Measurements from ENCODE around the gene INHA. TPM values are rescaled to one million over a fixed set of nuclear protein-coding genes. Genes with fewer than 3 reads are reported as not detected.

Gene INHA
- total RNA-seq, 3 donors from 2014 or later (not counting 1 experiment from before 2014, with no cell fraction given), result not detected

DNA sequence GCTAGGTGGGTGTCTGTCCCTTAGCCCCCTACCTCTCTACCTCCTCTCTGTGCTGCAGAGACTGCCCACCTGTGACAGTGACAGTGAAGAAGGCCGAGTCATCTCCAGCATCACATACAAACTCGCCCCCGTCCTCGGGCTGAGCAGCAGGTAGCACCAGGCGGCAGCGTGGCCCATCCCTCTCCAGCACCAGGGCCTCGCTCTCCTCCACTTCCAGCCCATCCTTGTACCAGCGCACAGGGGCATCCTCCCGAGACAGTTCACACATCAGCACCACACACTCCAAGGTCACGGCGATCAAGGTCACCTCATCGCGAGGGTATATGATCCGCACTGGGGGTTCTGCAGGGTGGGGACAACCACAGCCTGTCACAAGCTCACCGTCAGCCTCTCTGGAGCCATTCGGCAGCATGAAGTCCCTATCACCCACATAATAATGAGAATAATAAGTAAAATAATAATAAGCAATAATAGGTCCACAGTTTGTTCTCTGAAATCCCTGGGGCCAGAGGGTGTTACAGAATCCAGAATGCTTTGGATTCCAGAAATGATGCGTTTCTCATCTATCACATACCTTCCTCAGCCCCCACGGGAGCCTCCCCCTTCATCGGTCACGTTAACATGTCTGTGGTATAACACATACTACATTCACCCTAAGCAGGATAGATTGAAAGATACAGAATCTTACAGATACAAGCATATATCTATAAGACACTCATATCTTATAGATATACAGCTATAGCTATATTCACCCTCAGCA is 12.8 kb upstream of the INHA start:
- no peak overlapping the region for H3K4me3 Mint-ChIP-seq

DNA sequence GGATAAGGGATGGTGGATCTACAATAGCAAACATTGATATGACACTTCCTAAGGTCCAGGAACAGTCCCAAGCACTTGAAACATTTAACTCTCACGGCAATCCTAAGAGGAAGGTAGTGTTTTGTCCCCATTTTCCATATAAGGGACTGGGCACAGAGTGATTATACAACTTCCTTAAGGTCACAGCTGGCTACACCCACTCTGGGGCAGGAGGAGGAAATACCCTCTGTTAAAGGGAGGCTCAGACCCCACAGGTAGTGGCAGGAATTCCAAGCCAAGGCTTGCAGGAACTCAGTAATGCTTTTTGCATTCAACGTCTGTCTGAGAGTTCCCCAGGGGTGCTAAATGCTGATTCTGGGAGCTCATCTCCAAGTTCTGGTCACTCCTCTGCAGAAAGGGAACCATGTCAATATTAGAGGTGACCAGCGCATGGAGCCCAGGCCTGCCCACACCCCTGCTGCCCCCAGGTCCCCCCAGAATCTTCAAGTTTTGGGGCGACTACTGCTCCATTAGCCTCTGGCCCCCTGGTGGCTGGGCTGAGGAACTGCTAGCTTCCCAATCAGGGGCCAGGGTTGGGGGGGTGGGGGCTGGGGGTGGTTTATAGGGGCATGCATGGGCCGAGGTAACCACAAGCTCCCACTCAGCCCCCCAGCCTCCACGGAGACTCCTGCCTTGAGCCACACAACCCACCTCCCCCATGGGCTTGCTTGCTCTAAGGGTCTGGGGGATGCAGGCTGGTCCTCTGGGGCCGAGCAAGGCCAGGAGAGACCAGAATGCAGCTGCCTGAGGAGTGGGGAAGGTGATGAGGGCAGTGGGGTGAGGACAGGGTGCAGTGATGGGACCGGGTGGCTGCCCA is 11.8 kb upstream of the INHA start:
- no peaks in the 10 kb centered on the region for H3K9me3 Mint-ChIP-seq
- intact Hi-C loops (cut with micrococcal nuclease), result loop anchor here (1.0 kb wide), 1 partner anchor 19 kb away; no protein-coding TSS in a partner anchor
- H3K4me3 Mint-ChIP-seq, result no peak overlapping the region
- Histone ChIP-seq H3K27me3 (ENCODE audit: control insufficient read depth, insufficient read depth, low read length) (no peaks in the 10 kb centered on the region), H3K36me3 (ENCODE audit: control insufficient read depth, insufficient read depth, low read length) (no peaks in the 10 kb centered on the region), H3K4me1 (ENCODE audit: control insufficient read depth, insufficient read depth, low read length) (no peaks in the 10 kb centered on the region), H3K4me3 (ENCODE audit: low read length) (no peak overlapping the region), H3K9me3 (ENCODE audit: control insufficient read depth, insufficient read depth, low read length) (no peaks in the 10 kb centered on the region), H3K27ac (ENCODE audit: low read length) (no peak overlapping the region)
- WGBS (ENCODE audit: insufficient coverage), result 62% methylated on average over 5 of the region's 8 CpGs
- ATAC-seq, result peak; percentile 43 to 75 (median 71)
- no peak overlapping the region for H3K27ac Mint-ChIP-seq
- peaks cover 7 to 17% of the 10 kb centered on the region in 2 donors for H3K27me3 Mint-ChIP-seq (ENCODE audit: low read depth in 2 of 2)
- H3K36me3 Mint-ChIP-seq, result no peaks in the 10 kb centered on the region
- peak in 1 of 2 donors; percentile 62 for DNase-seq
- TF ChIP-seq, protein P1, sequence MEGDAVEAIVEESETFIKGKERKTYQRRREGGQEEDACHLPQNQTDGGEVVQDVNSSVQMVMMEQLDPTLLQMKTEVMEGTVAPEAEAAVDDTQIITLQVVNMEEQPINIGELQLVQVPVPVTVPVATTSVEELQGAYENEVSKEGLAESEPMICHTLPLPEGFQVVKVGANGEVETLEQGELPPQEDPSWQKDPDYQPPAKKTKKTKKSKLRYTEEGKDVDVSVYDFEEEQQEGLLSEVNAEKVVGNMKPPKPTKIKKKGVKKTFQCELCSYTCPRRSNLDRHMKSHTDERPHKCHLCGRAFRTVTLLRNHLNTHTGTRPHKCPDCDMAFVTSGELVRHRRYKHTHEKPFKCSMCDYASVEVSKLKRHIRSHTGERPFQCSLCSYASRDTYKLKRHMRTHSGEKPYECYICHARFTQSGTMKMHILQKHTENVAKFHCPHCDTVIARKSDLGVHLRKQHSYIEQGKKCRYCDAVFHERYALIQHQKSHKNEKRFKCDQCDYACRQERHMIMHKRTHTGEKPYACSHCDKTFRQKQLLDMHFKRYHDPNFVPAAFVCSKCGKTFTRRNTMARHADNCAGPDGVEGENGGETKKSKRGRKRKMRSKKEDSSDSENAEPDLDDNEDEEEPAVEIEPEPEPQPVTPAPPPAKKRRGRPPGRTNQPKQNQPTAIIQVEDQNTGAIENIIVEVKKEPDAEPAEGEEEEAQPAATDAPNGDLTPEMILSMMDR (IDR thresholded peaks at IDR 0.05), result peak; percentile 73
- no peaks in the 10 kb centered on the region for H3K4me1 Mint-ChIP-seq

More for the DNA sequence above, 12.8 kb upstream of the INHA start:
- Histone ChIP-seq H3K27ac (ENCODE audit: low read length) (no peak overlapping the region), H3K27me3 (ENCODE audit: control insufficient read depth, insufficient read depth, low read length) (peaks cover 1% of the 10 kb centered on the region), H3K4me1 (ENCODE audit: control insufficient read depth, insufficient read depth, low read length) (no peaks in the 10 kb centered on the region), H3K9me3 (ENCODE audit: control insufficient read depth, insufficient read depth, low read length) (no peaks in the 10 kb centered on the region), H3K4me3 (ENCODE audit: low read length) (no peak overlapping the region), H3K36me3 (ENCODE audit: control insufficient read depth, insufficient read depth, low read length) (no peaks in the 10 kb centered on the region)
- H3K36me3 Mint-ChIP-seq, result no peaks in the 10 kb centered on the region
- no peak for DNase-seq
- peaks cover 3 to 15% of the 10 kb centered on the region in 2 donors for H3K27me3 Mint-ChIP-seq (ENCODE audit: low read depth in 2 of 2)
- no peak for ATAC-seq
- 89% methylated on average over 18 of the region's 20 CpGs for WGBS (ENCODE audit: insufficient coverage)
- intact Hi-C loops (cut with micrococcal nuclease), result no loop called here
- no peak overlapping the region for H3K27ac Mint-ChIP-seq
- no peaks in the 10 kb centered on the region for H3K4me1 Mint-ChIP-seq
- TF ChIP-seq, protein P1 (IDR thresholded peaks at IDR 0.05), result no peak
- H3K9me3 Mint-ChIP-seq, result no peaks in the 10 kb centered on the region

DNA sequence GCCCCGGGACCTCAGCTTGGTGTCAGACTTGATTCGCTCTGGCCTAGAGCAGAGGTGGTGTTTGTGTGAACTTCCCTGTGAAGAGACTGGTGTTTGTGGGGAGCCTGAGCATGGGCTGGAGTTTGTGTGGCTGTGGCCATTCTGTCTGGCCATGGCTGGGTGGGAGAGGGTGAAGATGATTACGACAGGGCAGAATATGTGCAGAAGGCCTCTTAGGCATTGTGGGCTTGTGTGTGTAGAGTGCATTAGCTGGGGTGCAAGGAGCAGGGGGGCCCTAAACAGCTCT is 11.3 kb upstream of the INHA start:
- Histone ChIP-seq H3K27ac (ENCODE audit: low read length) (no peak overlapping the region), H3K4me1 (ENCODE audit: control insufficient read depth, insufficient read depth, low read length) (no peaks in the 10 kb centered on the region), H3K9me3 (ENCODE audit: control insufficient read depth, insufficient read depth, low read length) (no peaks in the 10 kb centered on the region), H3K36me3 (ENCODE audit: control insufficient read depth, insufficient read depth, low read length) (no peaks in the 10 kb centered on the region), H3K4me3 (ENCODE audit: low read length) (no peak overlapping the region), H3K27me3 (ENCODE audit: control insufficient read depth, insufficient read depth, low read length) (no peaks in the 10 kb centered on the region)
- Mint-ChIP-seq H3K4me1 (no peaks in the 10 kb centered on the region), H3K36me3 (no peaks in the 10 kb centered on the region), H3K4me3 (no peak overlapping the region), H3K9me3 (no peaks in the 10 kb centered on the region), H3K27ac (no peak overlapping the region), H3K27me3 (ENCODE audit: low read depth in 2 of 2) (peaks cover 7 to 17% of the 10 kb centered on the region in 2 donors)
- WGBS (ENCODE audit: insufficient coverage), result 69% methylated on average over 3 of the region's 3 CpGs
- TF ChIP-seq, protein P1 (IDR thresholded peaks at IDR 0.05), result no peak
- DNase-seq (no peak), ATAC-seq (no peak)
- intact Hi-C loops (cut with micrococcal nuclease), result loop anchor here (1.0 kb wide), 1 partner anchor 20 kb away; no protein-coding TSS in a partner anchor

Measured in natural killer cell (primary cell).